Activated T-helper 17 cell treated with anti-CD3 and anti-CD28 coated beads, Interleukin-2, amount 50 U/mL, for 72 hours (primary cell): Measurements from ENCODE around the gene SORCS2. TPM values are rescaled to one million over a fixed set of nuclear protein-coding genes. Genes with fewer than 3 reads are reported as not detected.

Experiments
- ATAC-seq: fragments of 150-1000 bp; cut with Tn5 transposase; replicated peaks from 2 replicates; pipeline ENCODE4 v1.10.0; 2021; ENCODE audit warnings: mild to moderate bottlenecking, moderate library complexity
- H3K27ac Mint-ChIP-seq: one replicate; pipeline ENCODE4 v1.8.0; 2022; ENCODE audit warnings: mixed read lengths
- H3K27me3 Mint-ChIP-seq: one replicate; pipeline ENCODE4 v1.8.0; 2022; ENCODE audit warnings: mixed read lengths
- H3K36me3 Mint-ChIP-seq: one replicate; pipeline ENCODE4 v1.8.0; 2022; ENCODE audit warnings: low read depth, mild to moderate bottlenecking, mixed read lengths
- H3K4me1 Mint-ChIP-seq: one replicate; pipeline ENCODE4 v1.8.0; 2022; ENCODE audit warnings: mixed read lengths
- H3K4me3 Mint-ChIP-seq: one replicate; pipeline ENCODE4 v1.8.0; 2022; ENCODE audit warnings: mild to moderate bottlenecking, mixed read lengths
- H3K9me3 Mint-ChIP-seq: one replicate; pipeline ENCODE4 v1.8.0; 2022; ENCODE audit warnings: mixed read lengths
- total RNA-seq, 2 donors: library from RNA; stranded (reverse); gene quantifications; one replicate each; pipeline ENCODE4 v1.2.3, GENCODE V29; 2022

SORCS2 gene
- total RNA-seq, 2 donors from 2014 or later: 0.04 to 0.26 TPM

DNA sequence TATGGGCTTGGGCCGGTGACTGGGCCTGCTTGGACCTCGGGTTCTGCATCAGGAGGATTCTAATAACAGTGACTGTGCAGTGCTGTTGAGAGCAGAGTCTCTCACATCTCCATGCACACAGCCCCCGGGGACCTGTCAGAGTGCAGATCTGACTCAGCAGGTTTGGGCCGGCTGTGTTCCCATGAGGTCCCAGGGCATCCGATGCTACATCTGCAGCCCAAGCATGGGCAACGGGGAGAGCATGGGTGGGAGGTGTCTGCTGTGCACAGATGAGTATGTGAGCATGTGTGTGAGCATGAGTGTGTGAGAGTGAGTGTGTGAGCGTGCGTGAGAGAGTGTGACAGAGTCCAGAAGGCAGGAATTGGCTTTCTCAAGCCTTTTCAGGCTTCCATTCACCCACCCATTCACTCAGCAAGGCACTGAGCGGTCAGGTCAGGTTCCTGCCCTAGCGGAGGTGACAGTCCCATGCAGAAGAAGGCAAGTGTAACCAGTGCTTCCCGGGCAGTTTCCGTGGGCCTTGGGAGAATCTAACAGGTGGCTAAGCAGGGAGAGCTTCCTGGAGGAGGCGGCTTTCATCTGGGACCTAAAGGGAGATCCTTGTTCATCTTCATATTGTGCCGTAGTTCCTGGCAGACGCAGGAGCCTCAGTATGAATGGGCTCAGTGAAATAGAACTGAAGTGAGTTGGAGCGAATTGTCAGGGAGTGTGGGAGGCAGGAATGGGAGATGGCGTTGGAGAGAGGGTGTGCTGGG lies 62.6 kb downstream of the SORCS2 start:
- no peaks in the 10 kb centered on the region for H3K36me3 Mint-ChIP-seq
- H3K9me3 Mint-ChIP-seq: no peaks in the 10 kb centered on the region
- H3K27me3 Mint-ChIP-seq: peaks cover 16% of the 10 kb centered on the region
- H3K27ac Mint-ChIP-seq: peak overlapping the region; percentile 48
- H3K4me1 Mint-ChIP-seq: no peaks in the 10 kb centered on the region
- ATAC-seq: no peak
- no peak overlapping the region for H3K4me3 Mint-ChIP-seq

DNA sequence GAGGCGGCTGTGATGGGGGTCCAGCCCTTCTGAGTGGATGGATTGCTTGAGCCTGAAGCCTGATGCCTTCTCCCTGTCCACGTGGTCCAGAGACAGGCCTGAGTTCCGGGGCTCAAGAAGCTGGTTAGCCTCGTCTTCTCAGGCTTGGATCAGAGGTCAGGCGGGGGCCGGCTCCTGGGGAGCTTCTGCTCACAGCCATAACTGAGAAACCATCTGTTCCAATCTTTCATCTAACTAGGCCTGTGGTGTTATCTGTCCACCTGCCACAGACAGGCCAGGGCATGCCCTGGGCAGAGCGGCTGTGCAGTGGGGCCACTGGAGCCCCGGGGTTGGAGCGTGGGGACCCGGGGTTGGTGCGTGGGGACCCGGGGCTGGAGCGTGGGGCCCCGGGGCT lies 63.1 kb downstream of the SORCS2 start:
- Mint-ChIP-seq H3K27ac (peak overlapping the region; percentile 48), H3K4me1 (no peaks in the 10 kb centered on the region), H3K36me3 (no peaks in the 10 kb centered on the region), H3K27me3 (peaks cover 16% of the 10 kb centered on the region), H3K4me3 (no peak overlapping the region), H3K9me3 (no peaks in the 10 kb centered on the region)
- no peak for ATAC-seq

DNA sequence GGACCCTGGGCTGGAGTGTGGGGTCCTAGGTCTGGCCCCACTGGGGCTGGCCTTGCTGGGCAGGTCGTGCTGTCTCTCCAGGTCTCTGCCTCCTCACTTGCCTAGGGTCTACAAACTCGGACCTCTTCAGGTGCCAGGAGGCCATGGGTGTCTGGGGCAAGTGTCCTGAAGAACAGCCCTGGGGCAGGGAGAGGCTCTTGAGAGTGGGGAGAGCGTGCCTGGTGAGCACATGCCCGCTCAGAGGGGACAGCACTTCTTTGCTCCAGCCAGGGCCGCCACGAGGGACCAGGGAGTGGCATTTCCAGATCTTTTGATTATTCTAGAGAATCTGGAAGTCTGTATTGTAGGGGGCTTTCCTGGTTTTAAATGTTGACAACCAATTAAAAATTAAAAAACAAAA lies 63.7 kb downstream of the SORCS2 start:
- Mint-ChIP-seq H3K9me3 (no peaks in the 10 kb centered on the region), H3K27ac (no peak overlapping the region), H3K36me3 (no peaks in the 10 kb centered on the region), H3K4me1 (no peaks in the 10 kb centered on the region), H3K27me3 (peaks cover 16% of the 10 kb centered on the region), H3K4me3 (no peak overlapping the region)
- no peak for ATAC-seq

DNA sequence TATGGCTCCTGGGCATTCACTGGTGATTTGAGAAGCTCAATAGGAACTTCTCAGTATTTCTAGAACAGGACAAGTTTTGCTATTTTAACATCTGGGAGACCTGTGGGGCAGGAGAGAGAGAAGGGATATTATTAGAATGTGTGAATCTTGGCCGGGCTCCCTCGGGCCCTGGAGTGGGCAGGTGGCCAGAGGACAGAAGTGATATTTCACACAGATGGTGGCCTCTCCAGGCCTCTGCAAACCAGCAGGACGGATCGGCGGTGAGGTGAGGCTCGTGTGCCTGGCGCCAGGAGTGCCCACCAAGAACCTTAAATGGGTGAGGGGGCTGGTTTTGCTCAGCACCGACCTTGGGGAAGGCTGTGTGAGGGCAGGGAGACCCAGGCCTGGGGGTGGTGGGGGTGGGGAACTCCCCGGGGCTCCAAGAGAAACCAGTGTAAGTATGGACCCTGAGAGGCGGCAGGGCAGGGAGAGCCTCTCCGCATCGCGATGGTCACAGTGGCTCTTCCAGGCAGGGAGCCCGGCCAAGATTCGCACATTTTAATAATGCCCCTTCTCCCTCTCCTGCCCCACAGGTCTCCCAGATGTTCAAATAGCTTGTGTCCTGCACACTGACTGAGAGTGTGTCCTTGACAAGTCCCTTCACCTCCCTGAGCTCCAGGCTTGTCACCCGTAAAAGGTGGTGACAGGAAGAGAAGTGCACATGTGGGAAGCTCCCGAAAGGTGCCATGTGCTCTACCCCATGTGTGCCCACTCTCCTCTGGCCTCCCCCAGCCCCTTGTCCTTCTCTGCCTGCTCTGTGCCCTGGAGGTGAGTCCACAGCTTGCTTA lies 64.9 kb downstream of the SORCS2 start:
- no peak overlapping the region for H3K4me3 Mint-ChIP-seq
- no peak for ATAC-seq
- no peaks in the 10 kb centered on the region for H3K4me1 Mint-ChIP-seq
- H3K27me3 Mint-ChIP-seq: peaks cover 8% of the 10 kb centered on the region
- no peaks in the 10 kb centered on the region for H3K36me3 Mint-ChIP-seq
- H3K27ac Mint-ChIP-seq: no peak overlapping the region
- H3K9me3 Mint-ChIP-seq: no peaks in the 10 kb centered on the region

DNA sequence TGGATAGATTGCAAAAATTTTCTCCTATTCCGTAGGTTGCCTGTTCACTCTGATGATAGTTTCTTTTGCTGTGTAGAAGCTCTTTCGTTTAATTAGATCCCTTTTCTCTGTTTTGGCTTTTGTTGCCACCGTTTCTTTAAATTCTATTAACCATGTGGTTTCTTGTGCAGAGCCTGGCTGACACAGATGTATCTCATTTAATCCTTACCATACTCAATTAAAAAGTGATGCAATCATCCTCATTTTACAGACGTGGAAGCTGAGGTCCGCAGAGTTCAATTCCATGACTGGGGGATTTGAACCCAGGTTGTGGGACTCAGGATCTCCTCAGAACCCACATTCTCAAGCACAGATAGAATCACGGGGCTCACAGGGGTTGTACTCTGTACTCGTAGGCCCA lies 66.7 kb downstream of the SORCS2 start:
- Mint-ChIP-seq H3K27me3 (peaks cover 8% of the 10 kb centered on the region), H3K27ac (no peak overlapping the region), H3K9me3 (no peaks in the 10 kb centered on the region), H3K4me1 (no peaks in the 10 kb centered on the region), H3K36me3 (no peaks in the 10 kb centered on the region), H3K4me3 (no peak overlapping the region)
- ATAC-seq: no peak

DNA sequence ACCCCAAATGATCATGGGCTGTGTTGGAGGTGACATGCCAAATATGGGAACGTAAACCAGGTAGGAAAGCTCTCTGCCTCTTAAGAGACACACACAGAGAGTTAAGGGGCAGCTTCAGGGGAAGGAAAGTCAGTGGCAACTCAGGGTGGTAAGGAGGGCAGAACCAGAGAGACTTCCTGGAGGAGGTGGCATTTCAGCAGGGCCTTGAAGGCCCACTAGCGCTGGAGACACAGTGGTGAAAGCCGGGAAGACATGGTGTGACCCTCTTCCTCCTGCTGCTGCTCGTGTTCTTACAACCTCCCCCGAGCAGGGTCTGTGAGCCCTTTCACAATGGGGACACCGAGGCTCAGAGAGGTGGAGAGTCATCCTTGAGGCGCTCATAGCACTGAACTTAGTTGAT lies 68.2 kb downstream of the SORCS2 start:
- Mint-ChIP-seq H3K36me3 (no peaks in the 10 kb centered on the region), H3K27me3 (peaks cover 8% of the 10 kb centered on the region), H3K27ac (no peak overlapping the region), H3K4me3 (no peak overlapping the region), H3K9me3 (no peaks in the 10 kb centered on the region), H3K4me1 (no peaks in the 10 kb centered on the region)
- ATAC-seq: no peak

DNA sequence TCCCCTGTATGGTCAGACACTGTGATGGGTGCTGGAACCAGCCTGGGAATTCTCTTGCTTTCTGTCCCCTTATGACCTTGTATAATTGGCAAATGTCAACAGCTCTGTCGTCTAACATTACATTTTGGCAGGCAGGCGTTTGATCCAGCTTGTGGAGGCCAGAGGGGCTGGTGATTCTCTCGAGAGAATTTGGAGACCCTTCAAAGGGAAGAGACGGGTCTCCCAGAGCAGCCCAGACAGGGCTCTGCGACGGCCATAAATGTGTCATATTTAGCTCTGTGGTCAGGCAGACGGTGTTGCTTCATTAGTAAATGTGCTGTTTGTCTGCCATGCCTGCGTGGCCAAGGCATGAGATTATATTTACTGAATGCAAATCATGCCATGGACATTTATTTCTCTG lies 68.7 kb downstream of the SORCS2 start:
- Mint-ChIP-seq H3K4me3 (no peak overlapping the region), H3K9me3 (no peaks in the 10 kb centered on the region), H3K27me3 (peaks cover 8% of the 10 kb centered on the region), H3K36me3 (no peaks in the 10 kb centered on the region), H3K27ac (no peak overlapping the region), H3K4me1 (no peaks in the 10 kb centered on the region)
- ATAC-seq: no peak

DNA sequence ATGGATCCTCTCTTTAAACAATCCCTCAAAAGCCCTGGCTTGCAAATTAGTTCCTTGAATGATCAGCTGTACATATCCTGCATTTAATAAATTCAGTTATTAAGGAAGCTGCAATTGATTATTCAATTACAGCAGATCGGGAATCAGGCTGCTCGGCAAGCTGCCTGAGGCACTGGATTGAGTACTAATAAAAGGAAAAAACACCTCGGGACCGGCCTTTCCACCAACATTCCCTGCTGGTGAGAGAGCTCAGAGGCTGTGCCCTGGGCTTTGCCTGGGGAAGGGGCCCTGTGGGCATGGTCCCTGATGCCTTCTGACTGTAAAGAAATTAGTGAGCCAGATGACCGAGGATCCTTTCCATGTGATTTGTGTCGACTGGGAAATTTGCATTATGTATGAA lies 69.2 kb downstream of the SORCS2 start:
- Mint-ChIP-seq H3K4me3 (no peak overlapping the region), H3K27ac (no peak overlapping the region), H3K36me3 (no peaks in the 10 kb centered on the region), H3K27me3 (peaks cover 8% of the 10 kb centered on the region), H3K4me1 (no peaks in the 10 kb centered on the region), H3K9me3 (no peaks in the 10 kb centered on the region)
- no peak for ATAC-seq

DNA sequence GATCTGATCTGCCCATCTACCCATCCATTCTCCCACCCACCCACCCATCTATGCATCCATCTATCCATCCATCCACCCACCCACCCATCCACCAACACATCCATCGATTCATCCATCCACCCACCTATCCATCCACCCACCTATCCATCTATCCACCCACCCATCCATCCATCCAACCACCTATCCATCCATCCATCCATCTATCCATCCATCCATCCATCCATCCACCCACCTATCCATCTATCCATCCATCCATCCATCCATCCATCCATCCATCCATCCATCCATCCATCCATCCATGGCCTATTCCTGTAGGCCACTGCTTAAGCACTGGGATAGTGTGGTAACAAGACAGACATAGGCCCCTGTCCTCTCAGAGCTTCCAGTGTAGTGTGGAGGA lies 69.8 kb downstream of the SORCS2 start:
- H3K36me3 Mint-ChIP-seq: no peaks in the 10 kb centered on the region
- ATAC-seq: no peak
- no peaks in the 10 kb centered on the region for H3K9me3 Mint-ChIP-seq
- H3K27me3 Mint-ChIP-seq: peaks cover 4% of the 10 kb centered on the region
- no peaks in the 10 kb centered on the region for H3K4me1 Mint-ChIP-seq
- H3K4me3 Mint-ChIP-seq: no peak overlapping the region
- H3K27ac Mint-ChIP-seq: no peak overlapping the region

DNA sequence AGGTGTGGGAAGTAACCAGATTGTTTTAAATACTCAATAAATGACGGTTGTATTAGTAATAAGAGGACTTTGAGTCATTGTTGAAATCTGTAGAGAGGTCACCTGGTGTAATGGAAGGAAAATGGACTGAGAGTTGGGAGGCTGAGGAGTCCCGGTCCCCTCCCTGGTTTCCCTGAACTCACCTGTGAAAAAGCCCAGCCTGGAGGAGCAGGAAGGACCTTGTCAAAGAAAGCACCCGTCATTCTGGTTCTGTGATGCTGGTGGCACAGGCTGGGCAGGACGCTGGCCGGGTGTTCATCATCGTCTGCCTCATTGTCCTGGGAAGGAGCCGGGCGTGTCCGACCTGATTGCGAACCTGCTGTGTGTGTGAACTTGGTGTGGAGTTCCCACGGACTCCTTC lies 70.8 kb downstream of the SORCS2 start:
- Mint-ChIP-seq H3K27me3 (peaks cover 4% of the 10 kb centered on the region), H3K9me3 (no peaks in the 10 kb centered on the region), H3K27ac (no peak overlapping the region), H3K4me3 (no peak overlapping the region), H3K36me3 (no peaks in the 10 kb centered on the region), H3K4me1 (no peaks in the 10 kb centered on the region)
- ATAC-seq: no peak

DNA sequence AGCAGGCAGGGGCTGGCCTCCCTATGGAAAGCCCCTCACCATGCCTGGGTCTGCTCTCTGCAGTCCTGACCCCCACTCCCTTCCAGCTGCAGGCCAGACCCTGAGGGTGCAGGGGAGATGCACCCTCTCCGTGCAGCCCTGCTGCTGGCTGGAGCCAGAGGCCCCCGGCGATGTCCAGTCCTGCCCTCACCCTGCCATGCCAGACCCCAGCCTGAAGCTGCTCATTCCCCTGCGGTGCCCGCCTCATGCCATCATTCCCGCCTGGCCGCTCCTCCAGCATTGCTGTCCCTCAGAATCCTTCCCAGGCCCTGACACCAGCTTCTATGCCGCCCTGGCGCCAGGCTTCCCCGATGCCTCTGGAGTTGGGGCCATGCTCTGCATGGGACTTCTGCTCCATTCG lies 72.4 kb downstream of the SORCS2 start:
- Mint-ChIP-seq H3K4me1 (no peaks in the 10 kb centered on the region), H3K36me3 (no peaks in the 10 kb centered on the region), H3K27me3 (peaks cover 4% of the 10 kb centered on the region), H3K4me3 (no peak overlapping the region), H3K9me3 (no peaks in the 10 kb centered on the region), H3K27ac (no peak overlapping the region)
- no peak for ATAC-seq

DNA sequence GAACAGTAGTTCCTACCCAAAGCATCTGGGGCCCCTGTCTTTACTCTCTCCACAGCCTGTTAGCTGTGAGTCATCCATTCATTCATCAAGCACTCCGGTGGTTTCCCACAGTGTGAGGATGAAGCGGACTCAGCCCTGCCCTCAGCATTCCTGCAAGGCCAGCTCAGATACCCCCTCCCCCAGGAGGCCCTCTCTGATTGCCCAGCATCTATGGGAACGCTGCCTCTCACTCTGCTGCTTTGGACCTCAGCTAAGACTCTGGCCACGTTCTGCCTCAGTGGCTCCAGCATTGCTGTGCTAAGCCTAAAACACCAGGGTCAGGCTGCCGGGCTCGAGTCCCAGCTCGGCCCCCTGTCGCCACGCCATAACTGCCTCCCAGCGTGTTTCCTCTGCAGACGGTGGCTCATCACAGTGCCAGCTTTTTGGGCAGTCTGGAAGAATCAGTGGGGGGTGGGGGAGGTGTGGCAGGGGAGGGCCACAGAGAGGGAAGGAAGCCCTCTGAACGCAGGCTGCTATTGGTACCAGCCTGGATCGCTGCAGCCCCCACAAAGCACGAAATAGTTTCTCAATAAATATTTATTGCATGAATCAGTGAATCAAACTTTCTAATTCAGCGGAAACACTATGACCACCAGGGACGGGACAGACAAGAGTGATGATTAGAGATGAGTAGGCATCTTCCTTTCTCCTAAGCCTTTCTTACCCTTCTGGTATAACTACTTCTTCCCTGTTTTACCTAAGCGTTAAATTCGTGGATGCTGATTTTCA lies 74.4 kb downstream of the SORCS2 start:
- H3K4me3 Mint-ChIP-seq: no peak overlapping the region
- H3K27me3 Mint-ChIP-seq: peaks cover 9% of the 10 kb centered on the region
- peak; percentile 28 for ATAC-seq
- H3K9me3 Mint-ChIP-seq: no peaks in the 10 kb centered on the region
- H3K27ac Mint-ChIP-seq: no peak overlapping the region
- no peaks in the 10 kb centered on the region for H3K36me3 Mint-ChIP-seq
- no peaks in the 10 kb centered on the region for H3K4me1 Mint-ChIP-seq

DNA sequence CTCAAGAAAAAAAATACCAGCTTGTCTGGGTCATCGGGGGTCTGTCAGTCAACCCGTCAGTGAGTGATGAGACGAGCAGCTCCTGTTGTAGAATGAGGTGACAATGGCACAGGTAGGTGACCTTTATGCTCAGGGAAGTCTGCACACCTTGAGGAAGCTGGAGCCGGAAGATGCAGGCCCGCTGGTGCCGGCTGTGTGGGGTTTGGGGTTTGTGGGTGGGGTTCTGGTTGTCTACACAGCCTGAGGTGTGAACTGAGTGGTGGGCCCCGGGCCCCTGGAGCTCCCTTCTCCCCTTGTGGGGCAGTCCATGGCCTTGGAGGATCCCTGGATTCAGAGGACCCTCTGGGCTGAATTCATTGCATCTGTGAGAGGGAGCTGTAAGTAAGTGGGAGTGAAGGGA lies 75.5 kb downstream of the SORCS2 start:
- Mint-ChIP-seq H3K27me3 (peaks cover 9% of the 10 kb centered on the region), H3K4me1 (no peaks in the 10 kb centered on the region), H3K36me3 (no peaks in the 10 kb centered on the region), H3K4me3 (no peak overlapping the region), H3K9me3 (no peaks in the 10 kb centered on the region), H3K27ac (no peak overlapping the region)
- no peak for ATAC-seq

DNA sequence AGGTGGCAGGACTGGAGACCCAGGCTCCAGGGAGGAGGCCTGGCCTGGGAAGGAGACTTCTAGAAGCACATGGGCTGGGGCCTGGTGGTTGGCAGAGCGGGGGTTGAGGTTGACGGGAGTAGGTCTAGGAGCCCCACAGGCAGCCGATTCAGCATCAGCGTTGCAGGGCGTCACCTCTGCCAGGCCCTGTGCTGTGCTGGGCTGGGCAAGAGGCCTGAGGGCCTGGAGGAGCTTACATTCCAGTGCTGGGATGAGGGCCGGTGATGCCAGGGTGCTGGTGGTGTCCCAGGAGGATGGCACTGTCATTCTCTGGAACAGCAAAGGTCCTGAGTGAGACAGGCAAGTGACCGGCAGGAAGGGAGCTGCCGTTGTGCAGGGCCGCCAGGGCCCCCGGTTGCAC lies 76.6 kb downstream of the SORCS2 start:
- no peak for ATAC-seq
- H3K9me3 Mint-ChIP-seq: no peaks in the 10 kb centered on the region
- H3K4me3 Mint-ChIP-seq: no peak overlapping the region
- no peaks in the 10 kb centered on the region for H3K4me1 Mint-ChIP-seq
- H3K36me3 Mint-ChIP-seq: no peaks in the 10 kb centered on the region
- H3K27ac Mint-ChIP-seq: no peak overlapping the region
- H3K27me3 Mint-ChIP-seq: peaks cover 14% of the 10 kb centered on the region

DNA sequence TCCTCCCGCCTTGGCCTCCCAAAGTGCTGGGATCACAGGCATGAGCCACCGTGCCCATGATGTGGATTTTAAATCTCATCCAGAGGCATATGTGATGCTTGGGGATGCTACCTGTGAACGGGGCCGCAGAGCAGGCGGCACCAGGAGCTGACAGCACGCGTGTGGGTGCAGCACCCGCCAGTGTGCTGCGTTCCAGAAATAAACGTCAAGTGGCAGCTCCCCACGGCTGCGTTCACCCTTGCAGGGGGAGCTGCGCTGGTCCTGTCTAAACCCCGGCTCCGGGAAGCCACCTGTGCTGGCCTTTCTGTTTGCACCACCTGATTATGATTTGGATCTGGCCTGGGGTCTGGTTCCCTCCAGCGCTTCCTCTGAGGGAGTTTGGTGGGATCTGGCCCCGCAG lies 77.8 kb downstream of the SORCS2 start:
- Mint-ChIP-seq H3K4me1 (no peaks in the 10 kb centered on the region), H3K27ac (no peak overlapping the region), H3K4me3 (no peak overlapping the region), H3K9me3 (no peaks in the 10 kb centered on the region), H3K27me3 (peaks cover 18% of the 10 kb centered on the region), H3K36me3 (no peaks in the 10 kb centered on the region)
- ATAC-seq: no peak
